ENCODE measurements around the gene ADAP1. TPM values are rescaled to one million over a fixed set of nuclear protein-coding genes. Genes with fewer than 3 reads are reported as not detected.
A peak's percentile ranks its signal among the peaks of the same experiment; 100 is the strongest.

Gene ADAP1
- total RNA-seq, 2 experiments from 2014 or later = 2.4 to 7.0 TPM

GRCh38 chr7:995571-995970 is 41.1 kb upstream of the ADAP1 start:
- H3K36me3 ChIP-seq (ENCODE audit: insufficient read depth, low read length) = peaks cover 21% of the 10 kb centered on the region; the same call in 1 of the 2 replicates
- peaks cover 40% of the 10 kb centered on the region for H3K4me1 ChIP-seq (ENCODE audit: insufficient read depth, low read length, poor library complexity, severe bottlenecking)
- POLR2A ChIA-PET = no interaction called here
- H3K9me3 ChIP-seq (ENCODE audit: low read length) = no peaks in the 10 kb centered on the region
- intact Hi-C loops (cut with micrococcal nuclease; ENCODE audit: unreplicated experiment) = no loop called here
- no TSS peak for BruUV-seq (replicated peaks)
- H2AFZ ChIP-seq (ENCODE audit: low read length) = no peak overlapping the region
- DNase-seq (ENCODE audit: low spot score) = no peak
- CTCF ChIA-PET (ENCODE audit: unreplicated experiment) = no interaction called here
- no peak overlapping the region for H3K4me3 ChIP-seq (ENCODE audit: low read depth, low read length, poor library complexity, severe bottlenecking)
- no peak overlapping the region; the same call in 1 of the 2 replicates for H3K4me2 ChIP-seq (ENCODE audit: low read length)
- no peak overlapping the region for H3K27ac ChIP-seq (ENCODE audit: low read depth, low read length, poor library complexity, severe bottlenecking)
- TF ChIP-seq EZH2phosphoT487 (IDR thresholded peaks at IDR 0.05; ENCODE audit: borderline replicate concordance, low read depth, low read length) = no peak
- no peak for TF ChIP-seq CTCF (conservative IDR thresholded peaks at IDR 0.05; ENCODE audit: low read length)
- H3K9me2 ChIP-seq (ENCODE audit: insufficient read depth, low read length) = no peaks in the 10 kb centered on the region
- no peaks in the 10 kb centered on the region for H4K20me1 ChIP-seq (ENCODE audit: insufficient read depth, low read length)
- no peaks in the 10 kb centered on the region for H3K79me2 ChIP-seq (ENCODE audit: insufficient read depth, low read depth, low read length)

GRCh38 chr7:994592-995308 is 40.3 kb upstream of the ADAP1 start:
- H3K4me1 ChIP-seq (ENCODE audit: insufficient read depth, low read length, poor library complexity, severe bottlenecking) = peaks cover 32% of the 10 kb centered on the region
- TF ChIP-seq CTCF (conservative IDR thresholded peaks at IDR 0.05; ENCODE audit: low read length) (no peak), EZH2phosphoT487 (IDR thresholded peaks at IDR 0.05; ENCODE audit: borderline replicate concordance, low read depth, low read length) (no peak)
- BruUV-seq (replicated peaks) = no TSS peak
- H3K36me3 ChIP-seq (ENCODE audit: insufficient read depth, low read length) = peaks cover 19% of the 10 kb centered on the region; the same call in 1 of the 2 replicates
- H2AFZ ChIP-seq (ENCODE audit: low read length) = no peak overlapping the region
- DNase-seq (ENCODE audit: low spot score) = peak; percentile 62
- H3K9me2 ChIP-seq (ENCODE audit: insufficient read depth, low read length) = no peaks in the 10 kb centered on the region
- peak overlapping the region; percentile 30; the same call in 1 of the 2 replicates for H3K4me2 ChIP-seq (ENCODE audit: low read length)
- no peaks in the 10 kb centered on the region for H3K9me3 ChIP-seq (ENCODE audit: low read length)
- H3K27ac ChIP-seq (ENCODE audit: low read depth, low read length, poor library complexity, severe bottlenecking) = no peak overlapping the region
- ChIA-PET CTCF (ENCODE audit: unreplicated experiment) (interaction anchor here (1.5 to 2.7 kb wide), 3 partner anchors 30 to 181 kb away, joined by 5 to 12 read pairs (median 8); no protein-coding TSS in a partner anchor), POLR2A (interaction anchor here (0.9 to 1.9 kb wide), 3 partner anchors 10 to 71 kb away, joined by 3 to 5 read pairs (median 3); no protein-coding TSS in a partner anchor)
- H3K79me2 ChIP-seq (ENCODE audit: insufficient read depth, low read depth, low read length) = no peaks in the 10 kb centered on the region
- intact Hi-C loops (cut with micrococcal nuclease; ENCODE audit: unreplicated experiment) = loop anchor here (5.0 kb wide), 2 partner anchors 148 to 672 kb away; no protein-coding TSS in a partner anchor
- H4K20me1 ChIP-seq (ENCODE audit: insufficient read depth, low read length) = no peaks in the 10 kb centered on the region
- H3K4me3 ChIP-seq (ENCODE audit: low read depth, low read length, poor library complexity, severe bottlenecking) = no peak overlapping the region

Data from OCI-LY7 (cell line).